ENCODE data around the gene KMT5B. TPM values are rescaled to one million over a fixed set of nuclear protein-coding genes. Genes with fewer than 3 reads are reported as not detected.

Gene KMT5B
- total and polyA plus RNA-seq, 2 of the 13 experiments (the other 11 are each of a cell fraction or from before 2014, with no cell fraction given), result 17.6 to 23.7 TPM

DNA sequence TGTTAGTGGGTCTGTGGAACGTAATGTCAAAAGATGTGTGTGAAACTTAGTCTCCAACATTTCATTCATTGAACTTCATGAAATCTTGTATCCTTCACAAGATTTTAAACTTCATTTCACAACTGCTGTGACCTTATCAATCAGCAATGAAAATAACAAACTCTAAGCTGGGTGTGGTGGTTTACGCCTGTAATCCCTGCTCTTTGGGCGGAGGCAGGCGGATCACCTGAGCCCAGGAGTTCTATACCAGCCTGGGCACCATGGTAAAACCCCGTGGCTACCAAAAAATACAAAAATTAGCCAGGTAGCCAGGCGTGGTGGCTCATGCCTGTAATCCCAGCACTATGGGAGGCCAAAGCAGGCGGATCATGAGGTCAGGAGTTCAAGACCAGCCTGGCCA is 97.0 kb downstream of the KMT5B start:
- Histone ChIP-seq H2AFZ (ENCODE audit: low read length) (no peak overlapping the region), H4K20me1 (ENCODE audit: insufficient read depth, low read length) (peaks cover 71% of the 10 kb centered on the region), H3K9ac (ENCODE audit: insufficient read depth, low read depth, low read length) (no peak overlapping the region), H3K4me2 (ENCODE audit: low read depth, low read length) (peak overlapping the region; percentile 82), H3K36me3 (replicated peaks in 1 of 2; ENCODE audit: control insufficient read depth in 1 of 2, insufficient read depth in 2 of 2, low read length in 2 of 2) (peaks cover 9 to 41% of the 10 kb centered on the region in 2 experiments; a peak in 4 of 5 replicates), H3K27ac (ENCODE audit: extremely low read length, insufficient read depth, low read length) (no peak overlapping the region), H3K4me1 (ENCODE audit: insufficient read depth, low read length) (peaks cover 64% of the 10 kb centered on the region), H3K4me3 (replicated peaks in 1 of 3; ENCODE audit: insufficient read depth in 1 of 3, low read depth in 2 of 3, low read length in 3 of 3) (no peak overlapping the region), H3K79me2 (ENCODE audit: insufficient read depth, low read length) (peaks cover 91% of the 10 kb centered on the region), H3K27me3 (ENCODE audit: control insufficient read depth in 1 of 2, insufficient read depth in 2 of 2, low read length in 2 of 2) (no peaks in the 10 kb centered on the region; a peak in 1 of 5 replicates), H3K9me3 (ENCODE audit: low read length) (no peaks in the 10 kb centered on the region)
- intact Hi-C loops (cut with micrococcal nuclease; ENCODE audit: unreplicated experiment) (no loop called here), in situ Hi-C loops (cut with HindIII; ENCODE audit: extremely low pct_ligation_motif_present, low pct_unique_long_range_greater_than_20kb) (no loop called here)
- FAIRE-seq, result no peak
- CTCF ChIA-PET (ENCODE audit: low intra/inter-chr PET ratio, low total read pairs), result no interaction called here
- no TSS peak for BruUV-seq (replicated peaks)
- no peak for DNase-seq (ENCODE audit: low spot score)
- POLR2A ChIA-PET, result interaction anchor here (1.6 to 7.3 kb wide), 4 partner anchors 12 to 31 kb away, joined by 4 to 98 read pairs (median 25); no protein-coding TSS in a partner anchor
- 91% methylated on average over 7 of the region's 7 CpGs for WGBS (ENCODE audit: low lambda C conversion rate)
- ATAC-seq, result no peak
- TF ChIP-seq ZNF382 (CRISPR knock-in tag; IDR thresholded peaks at IDR 0.05; ENCODE audit: borderline replicate concordance) (no peak), ATF7-NPFF (CRISPR knock-in tag; IDR thresholded peaks at IDR 0.05; ENCODE audit: low read depth) (no peak), MBD4 (IDR thresholded peaks at IDR 0.05; ENCODE audit: borderline replicate concordance, low read length) (no peak), ZFP62 (CRISPR knock-in tag; IDR thresholded peaks at IDR 0.05) (no peak), FLYWCH1 (CRISPR knock-in tag; IDR thresholded peaks at IDR 0.05) (no peak), CHD2 (IDR thresholded peaks at IDR 0.05; ENCODE audit: low read depth, low read length) (no peak), ZNF431 (CRISPR knock-in tag; IDR thresholded peaks at IDR 0.05; ENCODE audit: borderline replicate concordance, low read depth) (no peak), HDAC1 (CRISPR knock-in tag; IDR thresholded peaks at IDR 0.05) (no peak), RFXAP (CRISPR knock-in tag; IDR thresholded peaks at IDR 0.05; ENCODE audit: borderline replicate concordance) (no peak), ZNF441 (CRISPR knock-in tag; IDR thresholded peaks at IDR 0.05; ENCODE audit: borderline replicate concordance) (no peak), TRIM24 (CRISPR knock-in tag; IDR thresholded peaks at IDR 0.05) (no peak), ATF7 (IDR thresholded peaks at IDR 0.05) (no peak), ATF7 (CRISPR knock-in tag; IDR thresholded peaks at IDR 0.05) (no peak)
- TF ChIP-seq, protein P1, sequence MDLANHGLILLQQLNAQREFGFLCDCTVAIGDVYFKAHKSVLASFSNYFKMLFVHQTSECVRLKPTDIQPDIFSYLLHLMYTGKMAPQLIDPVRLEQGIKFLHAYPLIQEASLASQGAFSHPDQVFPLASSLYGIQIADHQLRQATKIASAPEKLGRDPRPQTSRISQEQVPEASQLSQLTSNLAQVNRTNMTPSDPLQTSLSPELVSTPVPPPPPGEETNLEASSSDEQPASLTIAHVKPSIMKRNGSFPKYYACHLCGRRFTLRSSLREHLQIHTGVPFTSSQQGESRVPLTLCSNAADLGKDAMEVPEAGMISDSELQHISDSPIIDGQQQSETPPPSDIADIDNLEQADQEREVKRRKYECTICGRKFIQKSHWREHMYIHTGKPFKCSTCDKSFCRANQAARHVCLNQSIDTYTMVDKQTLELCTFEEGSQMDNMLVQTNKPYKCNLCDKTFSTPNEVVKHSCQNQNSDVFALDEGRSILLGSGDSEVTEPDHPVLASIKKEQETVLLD (CRISPR knock-in tag; IDR thresholded peaks at IDR 0.05; ENCODE audit: low read depth), result no peak
- TF ChIP-seq, protein P2, sequence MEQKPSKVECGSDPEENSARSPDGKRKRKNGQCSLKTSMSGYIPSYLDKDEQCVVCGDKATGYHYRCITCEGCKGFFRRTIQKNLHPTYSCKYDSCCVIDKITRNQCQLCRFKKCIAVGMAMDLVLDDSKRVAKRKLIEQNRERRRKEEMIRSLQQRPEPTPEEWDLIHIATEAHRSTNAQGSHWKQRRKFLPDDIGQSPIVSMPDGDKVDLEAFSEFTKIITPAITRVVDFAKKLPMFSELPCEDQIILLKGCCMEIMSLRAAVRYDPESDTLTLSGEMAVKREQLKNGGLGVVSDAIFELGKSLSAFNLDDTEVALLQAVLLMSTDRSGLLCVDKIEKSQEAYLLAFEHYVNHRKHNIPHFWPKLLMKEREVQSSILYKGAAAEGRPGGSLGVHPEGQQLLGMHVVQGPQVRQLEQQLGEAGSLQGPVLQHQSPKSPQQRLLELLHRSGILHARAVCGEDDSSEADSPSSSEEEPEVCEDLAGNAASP (CRISPR knock-in tag; IDR thresholded peaks at IDR 0.05; ENCODE audit: borderline replicate concordance), result no peak
- TF ChIP-seq, protein P3, sequence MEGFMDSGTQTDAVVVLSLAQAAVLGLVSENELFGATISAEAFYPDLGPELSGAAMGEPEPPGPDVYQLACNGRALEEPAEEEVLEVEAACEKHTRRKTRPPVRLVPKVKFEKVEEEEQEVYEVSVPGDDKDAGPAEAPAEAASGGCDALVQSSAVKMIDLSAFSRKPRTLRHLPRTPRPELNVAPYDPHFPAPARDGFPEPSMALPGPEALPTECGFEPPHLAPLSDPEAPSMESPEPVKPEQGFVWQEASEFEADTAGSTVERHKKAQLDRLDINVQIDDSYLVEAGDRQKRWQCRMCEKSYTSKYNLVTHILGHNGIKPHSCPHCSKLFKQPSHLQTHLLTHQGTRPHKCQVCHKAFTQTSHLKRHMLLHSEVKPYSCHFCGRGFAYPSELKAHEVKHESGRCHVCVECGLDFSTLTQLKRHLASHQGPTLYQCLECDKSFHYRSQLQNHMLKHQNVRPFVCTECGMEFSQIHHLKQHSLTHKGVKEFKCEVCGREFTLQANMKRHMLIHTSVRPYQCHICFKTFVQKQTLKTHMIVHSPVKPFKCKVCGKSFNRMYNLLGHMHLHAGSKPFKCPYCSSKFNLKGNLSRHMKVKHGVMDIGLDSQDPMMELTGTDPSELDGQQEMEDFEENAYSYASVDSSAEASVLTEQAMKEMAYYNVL (CRISPR knock-in tag; IDR thresholded peaks at IDR 0.05; ENCODE audit: borderline replicate concordance), result no peak
- TF ChIP-seq, protein P4, sequence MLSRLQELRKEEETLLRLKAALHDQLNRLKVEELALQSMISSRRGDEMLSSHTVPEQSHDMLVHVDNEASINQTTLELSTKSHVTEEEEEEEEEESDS (CRISPR knock-in tag; IDR thresholded peaks at IDR 0.05; ENCODE audit: borderline replicate concordance), result no peak
- TF ChIP-seq, protein P5, sequence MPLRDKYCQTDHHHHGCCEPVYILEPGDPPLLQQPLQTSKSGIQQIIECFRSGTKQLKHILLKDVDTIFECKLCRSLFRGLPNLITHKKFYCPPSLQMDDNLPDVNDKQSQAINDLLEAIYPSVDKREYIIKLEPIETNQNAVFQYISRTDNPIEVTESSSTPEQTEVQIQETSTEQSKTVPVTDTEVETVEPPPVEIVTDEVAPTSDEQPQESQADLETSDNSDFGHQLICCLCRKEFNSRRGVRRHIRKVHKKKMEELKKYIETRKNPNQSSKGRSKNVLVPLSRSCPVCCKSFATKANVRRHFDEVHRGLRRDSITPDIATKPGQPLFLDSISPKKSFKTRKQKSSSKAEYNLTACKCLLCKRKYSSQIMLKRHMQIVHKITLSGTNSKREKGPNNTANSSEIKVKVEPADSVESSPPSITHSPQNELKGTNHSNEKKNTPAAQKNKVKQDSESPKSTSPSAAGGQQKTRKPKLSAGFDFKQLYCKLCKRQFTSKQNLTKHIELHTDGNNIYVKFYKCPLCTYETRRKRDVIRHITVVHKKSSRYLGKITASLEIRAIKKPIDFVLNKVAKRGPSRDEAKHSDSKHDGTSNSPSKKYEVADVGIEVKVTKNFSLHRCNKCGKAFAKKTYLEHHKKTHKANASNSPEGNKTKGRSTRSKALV (CRISPR knock-in tag; IDR thresholded peaks at IDR 0.05), result no peak

Data from HepG2 (cell line).